NCI-H1092 (cell line): ENCODE data around the gene KDM1A.
A peak's percentile ranks its signal among the peaks of the same experiment; 100 is the strongest.

Experiments
- DNase-seq: peaks from one replicate; lab custom pipeline; 2025; lab: John Stamatoyannopoulos, UW

Gene KDM1A

GRCh38 chr1:23013657-23014056 is 5.6 kb upstream of the KDM1A start:
- peak; percentile 88 for DNase-seq

- DNase-seq = no peak
These were observed 591 bp upstream of the KDM1A start for GRCh38 chr1:23018661-23019093.

GRCh38 chr1:23019863-23020625 is 776 bp downstream of the KDM1A start:
- peak; percentile 51 for DNase-seq

- no peak for DNase-seq
These were observed 1.6 kb downstream of the KDM1A start for GRCh38 chr1:23020706-23021405.

- no peak for DNase-seq
These were observed 2.6 kb downstream of the KDM1A start for GRCh38 chr1:23021834-23022233.

- DNase-seq = no peak
These were observed 4.0 kb downstream of the KDM1A start for GRCh38 chr1:23023174-23023845.

- DNase-seq = no peak
These were observed 7.3 kb downstream of the KDM1A start for GRCh38 chr1:23026568-23026967.

- DNase-seq = no peak
These were observed 8.2 kb downstream of the KDM1A start for GRCh38 chr1:23027352-23027907.

GRCh38 chr1:23029337-23029736 is 10.1 kb downstream of the KDM1A start:
- DNase-seq = no peak

GRCh38 chr1:23035823-23036452 is 16.7 kb downstream of the KDM1A start:
- DNase-seq = no peak

- DNase-seq = no peak
These were observed 17.9 kb downstream of the KDM1A start for GRCh38 chr1:23037081-23037740.

- DNase-seq = no peak
These were observed 20.1 kb downstream of the KDM1A start for GRCh38 chr1:23039308-23039826.

- DNase-seq = no peak
These were observed 21.2 kb downstream of the KDM1A start for GRCh38 chr1:23040509-23040908.

- DNase-seq = no peak
These were observed 24.8 kb downstream of the KDM1A start for GRCh38 chr1:23044035-23044434.

GRCh38 chr1:23050201-23050600 is 30.9 kb downstream of the KDM1A start:
- DNase-seq = no peak

- DNase-seq = no peak
These were observed 32.1 kb downstream of the KDM1A start for GRCh38 chr1:23051290-23051909.

- DNase-seq = no peak
These were observed 38.0 kb downstream of the KDM1A start for GRCh38 chr1:23057301-23057700.

GRCh38 chr1:23062271-23062670 is 43.0 kb downstream of the KDM1A start:
- no peak for DNase-seq

GRCh38 chr1:23065385-23065784 is 46.1 kb downstream of the KDM1A start:
- DNase-seq = no peak

GRCh38 chr1:23066075-23066474 is 46.8 kb downstream of the KDM1A start:
- no peak for DNase-seq

GRCh38 chr1:23069149-23069548 is 49.9 kb downstream of the KDM1A start:
- DNase-seq = no peak
